ENCODE measurements around the gene IRF2BP1.
A peak's percentile ranks its signal among the peaks of the same experiment; 100 is the strongest.

The IRF2BP1 gene

DNA sequence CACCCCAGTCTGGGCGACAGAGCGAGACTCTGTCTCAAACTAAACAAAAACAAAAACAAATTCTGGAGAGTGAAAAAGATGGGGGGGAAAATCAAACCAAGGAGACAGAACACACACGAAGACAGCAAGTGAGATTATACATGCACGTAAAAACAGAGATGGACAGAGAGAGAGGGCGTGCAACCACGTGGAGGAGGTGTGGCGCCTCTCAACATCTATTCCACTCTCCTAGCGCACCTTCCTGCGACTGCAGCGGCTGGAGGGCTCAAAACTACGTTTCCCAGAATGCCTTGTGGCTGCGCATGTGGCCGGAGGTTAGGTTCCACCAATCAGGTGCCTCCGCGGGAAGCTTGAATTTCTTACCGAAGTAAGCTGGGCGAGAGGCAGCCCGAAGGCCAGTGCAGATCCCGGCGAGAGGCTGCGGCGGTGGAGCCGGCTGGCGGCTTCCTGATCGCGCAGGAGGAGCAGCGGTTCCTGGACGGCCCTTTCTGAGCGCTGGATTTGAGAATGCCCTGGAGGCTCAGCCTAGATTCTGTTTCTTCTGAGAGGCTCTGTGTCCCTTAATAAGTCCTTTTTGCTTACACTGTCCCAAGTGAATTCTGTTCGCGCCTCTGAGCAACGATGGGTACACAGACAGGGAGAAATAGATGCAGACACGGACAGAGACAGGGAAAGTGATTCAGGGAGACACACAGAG is 41.8 kb upstream of the IRF2BP1 start:
- H3K4me3 ChIP-seq (ENCODE audit: low read depth, low read length), result peak overlapping the region; percentile 26; the same call in 1 of the 2 replicates

DNA sequence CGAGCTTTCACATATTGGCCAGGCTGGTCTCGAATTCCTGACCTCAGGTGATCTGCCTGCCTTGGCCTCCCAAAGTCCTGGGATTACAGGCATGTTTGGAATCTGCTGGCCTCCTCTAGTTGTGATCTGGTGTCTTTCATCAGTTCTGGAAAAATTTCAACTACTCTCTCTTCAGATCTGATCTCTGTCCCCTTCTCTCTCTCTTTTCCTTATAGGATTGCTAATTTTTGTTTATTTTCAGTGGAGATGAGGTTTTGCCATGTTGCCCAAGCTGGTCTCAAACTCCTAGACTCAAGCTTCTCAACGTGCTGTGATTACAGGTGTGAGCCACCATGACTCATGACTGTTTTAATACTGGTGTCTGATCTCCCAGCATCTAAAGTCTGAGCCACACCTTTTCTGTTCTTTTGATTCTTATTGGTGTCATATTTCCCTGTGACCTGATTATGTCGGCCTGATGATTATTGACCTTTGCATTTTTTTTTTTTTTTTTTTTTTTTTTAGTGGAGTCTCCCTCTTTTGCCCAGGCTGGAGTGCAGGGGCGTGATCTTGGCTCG is 39.0 kb upstream of the IRF2BP1 start:
- DNase-seq (ENCODE audit: low read depth), result no peak
- no peak overlapping the region for H3K4me3 ChIP-seq (ENCODE audit: low read depth, low read length)
- TF ChIP-seq, protein P1, sequence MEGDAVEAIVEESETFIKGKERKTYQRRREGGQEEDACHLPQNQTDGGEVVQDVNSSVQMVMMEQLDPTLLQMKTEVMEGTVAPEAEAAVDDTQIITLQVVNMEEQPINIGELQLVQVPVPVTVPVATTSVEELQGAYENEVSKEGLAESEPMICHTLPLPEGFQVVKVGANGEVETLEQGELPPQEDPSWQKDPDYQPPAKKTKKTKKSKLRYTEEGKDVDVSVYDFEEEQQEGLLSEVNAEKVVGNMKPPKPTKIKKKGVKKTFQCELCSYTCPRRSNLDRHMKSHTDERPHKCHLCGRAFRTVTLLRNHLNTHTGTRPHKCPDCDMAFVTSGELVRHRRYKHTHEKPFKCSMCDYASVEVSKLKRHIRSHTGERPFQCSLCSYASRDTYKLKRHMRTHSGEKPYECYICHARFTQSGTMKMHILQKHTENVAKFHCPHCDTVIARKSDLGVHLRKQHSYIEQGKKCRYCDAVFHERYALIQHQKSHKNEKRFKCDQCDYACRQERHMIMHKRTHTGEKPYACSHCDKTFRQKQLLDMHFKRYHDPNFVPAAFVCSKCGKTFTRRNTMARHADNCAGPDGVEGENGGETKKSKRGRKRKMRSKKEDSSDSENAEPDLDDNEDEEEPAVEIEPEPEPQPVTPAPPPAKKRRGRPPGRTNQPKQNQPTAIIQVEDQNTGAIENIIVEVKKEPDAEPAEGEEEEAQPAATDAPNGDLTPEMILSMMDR (IDR thresholded peaks at IDR 0.05; ENCODE audit: low read depth, low read length, missing control alignments), result no peak

More for the DNA sequence above, 41.8 kb upstream of the IRF2BP1 start:
- DNase-seq (ENCODE audit: low read depth), result peak; percentile 84
- TF ChIP-seq, protein P1 (IDR thresholded peaks at IDR 0.05; ENCODE audit: low read depth, low read length, missing control alignments), result no peak

DNA sequence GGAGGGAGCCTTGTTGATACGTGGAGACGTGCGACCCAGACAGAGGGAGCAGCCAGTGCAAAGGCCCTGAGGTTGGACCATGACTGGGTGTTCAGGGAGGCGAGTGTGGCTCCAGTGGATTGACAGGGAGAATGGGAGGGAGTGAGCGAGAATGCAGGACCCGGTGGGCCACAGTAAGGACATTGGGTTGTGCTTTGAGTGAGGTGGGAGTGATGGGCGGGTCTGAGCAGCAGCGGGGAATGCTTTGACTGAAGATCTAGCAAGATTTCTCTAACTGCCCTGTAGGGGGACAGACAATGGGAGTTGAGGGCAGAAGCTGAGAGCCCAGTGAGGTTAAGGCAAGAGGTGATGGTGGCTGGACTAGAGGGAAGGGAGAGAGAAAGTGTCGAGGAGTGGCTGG is 36.3 kb upstream of the IRF2BP1 start:
- TF ChIP-seq, protein P1 (IDR thresholded peaks at IDR 0.05; ENCODE audit: low read depth, low read length, missing control alignments), result peak; percentile 46
- no peak for DNase-seq (ENCODE audit: low read depth)
- H3K4me3 ChIP-seq (ENCODE audit: low read depth, low read length), result no peak overlapping the region

DNA sequence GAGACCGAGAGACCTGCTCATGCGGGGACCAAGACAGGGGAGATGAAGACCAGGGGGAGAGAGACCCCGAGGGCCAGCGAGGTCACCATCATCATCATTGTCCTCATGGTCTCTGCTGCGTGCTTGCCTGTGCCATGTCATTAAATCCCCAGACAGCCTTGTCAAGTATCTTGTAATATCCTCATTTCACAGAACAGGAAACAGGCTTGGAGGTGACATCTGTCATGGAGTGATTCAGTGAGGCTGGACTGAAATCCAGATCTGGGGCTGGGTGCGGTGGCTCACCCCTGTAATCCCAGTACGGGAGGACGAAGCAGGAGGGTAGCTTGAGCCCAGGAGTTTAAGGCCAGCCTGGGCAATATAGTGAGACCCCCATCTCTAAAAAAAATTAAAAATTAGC is 34.5 kb upstream of the IRF2BP1 start:
- no peak for DNase-seq (ENCODE audit: low read depth)
- TF ChIP-seq, protein P1 (IDR thresholded peaks at IDR 0.05; ENCODE audit: low read depth, low read length, missing control alignments), result no peak
- no peak overlapping the region for H3K4me3 ChIP-seq (ENCODE audit: low read depth, low read length)

DNA sequence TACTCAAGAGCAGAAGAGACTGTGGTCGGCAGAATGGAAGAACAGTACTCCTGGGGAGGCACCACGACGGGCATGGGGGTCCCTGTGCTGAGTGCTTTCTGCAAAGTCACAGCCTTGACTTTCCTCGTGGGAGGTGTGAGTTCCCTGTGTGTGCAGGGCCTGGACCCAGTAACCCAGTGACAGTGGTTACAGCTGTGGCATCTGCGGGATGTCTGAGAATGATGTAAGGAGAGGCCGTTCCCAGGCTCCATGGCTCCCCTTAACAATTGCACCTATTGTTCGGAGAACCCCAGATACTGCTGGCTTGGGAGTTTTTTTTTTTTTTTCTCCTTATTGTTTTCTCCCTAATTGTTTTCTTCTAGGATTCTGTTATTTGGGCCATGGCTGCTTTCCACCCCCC is 33.7 kb upstream of the IRF2BP1 start:
- TF ChIP-seq, protein P1 (IDR thresholded peaks at IDR 0.05; ENCODE audit: low read depth, low read length, missing control alignments), result no peak
- no peak for DNase-seq (ENCODE audit: low read depth)

DNA sequence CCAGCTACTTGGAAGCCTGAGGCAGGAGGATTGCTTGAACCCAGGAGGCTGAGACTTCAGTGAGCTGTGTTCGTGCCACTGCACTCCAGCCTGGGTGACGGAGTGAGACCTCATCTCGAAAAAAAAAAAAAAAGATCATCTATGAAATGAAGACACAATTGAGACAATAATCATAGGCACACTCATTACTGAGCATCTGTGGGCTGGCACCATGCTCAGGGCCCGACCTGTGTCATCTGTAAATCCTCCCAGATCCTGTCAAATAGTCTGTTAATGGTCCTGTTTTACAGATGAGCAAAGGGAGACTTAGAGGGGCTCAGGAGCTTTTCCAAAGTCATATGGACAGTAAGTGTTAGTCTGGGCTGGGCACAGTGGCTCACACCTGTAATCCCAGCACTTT is 32.8 kb upstream of the IRF2BP1 start:
- DNase-seq (ENCODE audit: low read depth), result no peak
- TF ChIP-seq, protein P1 (IDR thresholded peaks at IDR 0.05; ENCODE audit: low read depth, low read length, missing control alignments), result no peak
- H3K4me3 ChIP-seq (ENCODE audit: low read depth, low read length), result no peak overlapping the region

More for the DNA sequence above, 33.7 kb upstream of the IRF2BP1 start:
- H3K4me3 ChIP-seq (ENCODE audit: low read depth, low read length), result no peak overlapping the region
